Measurements from ENCODE around the gene OR56A1.
"Not testable (repeated sequence)": the region's sequence is repeated elsewhere in the genome, so short reads cannot be mapped to it uniquely, and the experiment has no call there.

OR56A1 gene, protein sequence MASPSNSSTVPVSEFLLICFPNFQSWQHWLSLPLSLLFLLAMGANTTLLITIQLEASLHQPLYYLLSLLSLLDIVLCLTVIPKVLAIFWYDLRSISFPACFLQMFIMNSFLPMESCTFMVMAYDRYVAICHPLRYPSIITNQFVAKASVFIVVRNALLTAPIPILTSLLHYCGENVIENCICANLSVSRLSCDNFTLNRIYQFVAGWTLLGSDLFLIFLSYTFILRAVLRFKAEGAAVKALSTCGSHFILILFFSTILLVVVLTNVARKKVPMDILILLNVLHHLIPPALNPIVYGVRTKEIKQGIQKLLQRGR

GRCh38 chr11:6030708-6031405 lies at the start of gene OR56A1:
TSS of gene OR56A1 (minus strand) at chr11:6030758. CDS start at chr11:6027692, 3,066 bp downstream.
- DNase-seq (ENCODE audit: low read depth), result no peak

DNA sequence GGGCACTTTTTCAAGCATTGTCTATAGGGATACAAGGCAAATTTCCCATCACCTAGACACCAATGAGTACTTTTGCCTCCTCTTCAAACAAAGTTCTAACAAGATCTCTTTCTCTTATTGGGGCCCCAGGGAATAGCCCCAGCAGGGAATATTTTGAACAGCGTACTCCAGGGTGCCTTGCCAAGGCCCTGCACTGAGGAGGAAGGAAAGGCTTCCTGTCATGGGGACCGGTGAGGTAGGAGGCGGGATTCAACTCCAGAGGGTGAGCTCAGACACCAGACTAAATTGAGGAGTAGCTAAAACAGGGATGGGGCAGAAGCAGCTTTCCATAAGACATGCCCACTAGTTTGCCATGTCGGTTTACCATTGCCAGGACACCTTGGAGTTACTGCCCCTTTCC lies 48.9 kb upstream of the OR56A1 start:
- no peak for DNase-seq (ENCODE audit: low read depth)

DNA sequence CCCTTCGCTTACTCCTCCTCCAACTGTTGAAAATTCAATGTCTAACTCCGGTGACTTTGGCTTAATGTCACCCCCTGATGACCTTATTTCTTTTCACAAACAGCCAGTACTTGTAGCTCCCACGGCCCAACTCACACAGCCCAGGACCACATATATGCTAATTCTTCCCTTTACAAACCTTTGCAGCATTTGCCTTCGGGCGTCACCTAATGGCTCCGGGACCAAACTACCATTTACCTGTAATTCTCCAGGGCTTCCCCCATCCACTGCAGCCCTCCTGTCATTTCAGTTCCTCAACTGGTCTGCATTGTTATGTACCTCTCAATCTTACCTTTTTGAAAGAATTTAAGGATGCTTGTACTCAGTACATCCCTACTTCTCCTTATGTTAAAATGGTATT lies 47.2 kb upstream of the OR56A1 start:
- DNase-seq (ENCODE audit: low read depth), result no peak

- not testable (repeated sequence) for DNase-seq (ENCODE audit: low read depth)
Observed at GRCh38 chr11:6076443-6076842, 45.9 kb upstream of the OR56A1 start.

GRCh38 chr11:6067502-6067901 lies 36.9 kb upstream of the OR56A1 start:
- no peak for DNase-seq (ENCODE audit: low read depth)

DNA sequence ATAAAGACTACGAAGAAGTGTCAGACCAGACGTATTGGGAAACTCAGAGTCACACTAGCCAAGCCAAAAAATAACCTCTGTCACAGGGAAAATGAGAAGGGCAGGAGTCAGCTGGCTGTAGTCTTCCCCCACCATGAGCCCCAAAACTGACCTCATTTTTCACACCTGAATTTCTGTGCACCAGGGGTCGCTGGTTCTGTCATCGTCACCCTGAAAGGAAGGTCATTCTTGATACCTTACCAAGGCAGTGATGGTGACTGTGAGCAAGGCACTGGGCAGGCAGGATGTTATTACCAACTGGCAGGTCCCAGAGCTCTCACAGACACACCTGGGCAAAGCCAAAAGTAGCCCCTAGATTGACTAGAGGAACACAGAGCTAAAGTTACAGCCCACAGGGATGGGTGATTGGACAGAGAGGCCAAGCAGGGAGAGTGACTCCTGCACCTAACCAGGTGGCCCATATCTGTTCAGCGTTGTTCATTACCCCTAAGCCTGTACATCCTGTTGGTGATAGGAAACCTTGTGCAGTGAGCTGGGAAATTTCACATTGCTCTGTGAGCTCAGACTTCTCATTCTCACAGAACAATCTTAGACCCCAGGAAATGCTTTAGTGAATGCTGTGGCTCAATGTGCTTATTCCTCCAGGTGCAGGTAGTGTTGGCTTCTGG lies 32.3 kb upstream of the OR56A1 start:
- no peak for DNase-seq (ENCODE audit: low read depth)

GRCh38 chr11:6061475-6061874 lies 30.9 kb upstream of the OR56A1 start:
- DNase-seq (ENCODE audit: low read depth), result no peak

DNA sequence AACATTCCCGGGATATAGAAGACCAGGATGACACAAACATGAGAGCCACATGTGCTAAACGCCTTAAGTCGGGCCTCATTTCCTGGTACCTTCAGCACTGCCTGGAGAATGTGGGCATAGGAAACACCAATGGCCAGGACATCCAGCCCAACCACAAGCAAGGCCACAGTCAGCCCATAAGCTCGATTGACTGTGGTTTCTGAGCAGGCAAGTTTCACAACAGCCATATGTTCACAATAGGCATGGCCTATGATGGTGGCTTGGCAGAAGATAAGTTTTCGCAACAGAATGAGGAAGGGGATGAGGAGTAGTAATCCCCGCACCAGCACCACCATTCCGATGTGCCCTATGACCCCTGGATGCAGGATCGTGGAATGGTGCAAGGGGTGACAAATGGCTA lies 26.9 kb upstream of the OR56A1 start:
- DNase-seq (ENCODE audit: low read depth), result no peak

DNA sequence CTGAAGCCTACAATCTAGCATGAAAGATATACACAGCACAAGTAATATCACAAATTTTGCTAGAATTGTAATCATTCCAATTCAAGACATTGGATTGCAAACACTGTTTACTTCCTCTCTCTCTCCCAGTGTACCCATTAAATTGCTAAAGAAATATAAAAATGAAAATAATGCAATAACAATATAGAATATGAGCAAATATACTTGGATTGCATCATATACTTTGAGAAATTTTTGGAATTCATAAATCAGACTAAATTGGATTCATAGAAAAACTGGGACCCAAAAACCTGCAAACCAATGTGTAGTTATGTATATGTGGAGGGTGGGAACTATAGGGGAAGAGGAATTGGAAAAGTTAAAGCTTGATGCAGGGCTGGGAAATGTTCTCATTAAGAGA lies 25.0 kb upstream of the OR56A1 start:
- no peak for DNase-seq (ENCODE audit: low read depth)

DNA sequence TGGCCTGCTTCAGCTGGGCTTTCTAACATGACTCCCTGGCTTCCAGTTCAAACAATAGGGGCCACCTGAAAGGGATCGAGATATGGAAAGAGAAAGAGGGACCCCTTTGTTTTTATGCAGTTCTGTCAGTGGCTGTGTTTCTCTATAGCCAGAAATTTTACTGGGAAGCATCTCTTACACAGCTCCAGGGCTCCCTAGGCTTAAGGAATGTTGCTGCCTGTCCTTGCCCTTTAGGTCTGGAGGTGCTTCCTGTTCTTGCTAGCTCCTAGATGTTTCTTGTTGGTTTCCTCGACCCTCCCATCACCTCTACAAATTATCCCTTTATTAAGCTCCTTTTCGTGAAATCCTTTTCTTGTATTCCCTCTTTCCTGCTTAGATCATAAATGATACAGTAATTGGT lies 21.8 kb upstream of the OR56A1 start:
- DNase-seq (ENCODE audit: low read depth), result no peak

DNA sequence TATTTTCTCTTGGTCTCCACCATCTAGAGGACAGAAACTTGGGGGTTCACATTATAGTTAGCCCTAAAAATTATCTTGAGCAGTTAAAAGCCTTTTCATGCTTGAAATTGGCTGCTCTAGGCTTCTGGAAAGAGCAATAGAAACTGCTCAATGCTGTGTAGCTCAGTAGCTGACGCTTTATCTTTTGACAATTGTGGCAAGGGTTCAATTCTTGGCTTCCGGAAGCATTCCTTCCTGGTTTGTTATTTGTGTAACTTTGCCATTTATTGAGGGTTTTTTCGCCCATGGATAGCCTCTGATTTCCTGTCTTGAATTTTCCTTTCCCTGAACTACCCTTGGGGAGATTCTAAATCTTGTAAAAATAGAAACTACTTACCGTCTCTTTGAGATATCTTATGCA lies 10.3 kb upstream of the OR56A1 start:
- DNase-seq (ENCODE audit: low read depth), result no peak

- DNase-seq (ENCODE audit: low read depth), result no peak
Observed at GRCh38 chr11:6027501-6027900, 3.1 kb downstream of the OR56A1 start.

DNA sequence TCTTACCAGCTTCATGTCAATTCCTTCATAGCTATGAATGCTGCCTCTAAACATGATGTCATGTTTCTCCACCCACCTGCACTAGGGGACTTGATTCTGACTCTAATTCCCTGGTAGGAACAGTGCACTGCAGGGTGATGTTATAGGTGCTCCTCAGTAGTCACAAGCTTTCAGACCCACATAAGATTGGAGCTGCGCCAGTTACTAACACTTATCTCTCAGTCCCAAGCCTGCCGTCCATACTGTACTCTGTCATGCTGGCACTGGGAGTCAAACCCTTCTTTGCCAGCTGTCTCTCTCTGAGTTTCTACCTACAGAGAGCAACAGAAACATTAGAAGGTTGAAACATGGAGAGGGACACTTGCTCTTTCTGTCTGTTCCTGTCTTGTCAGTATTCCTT lies 5.5 kb downstream of the OR56A1 start:
- DNase-seq (ENCODE audit: low read depth), result no peak

GRCh38 chr11:6022956-6023355 lies 7.6 kb downstream of the OR56A1 start:
- DNase-seq (ENCODE audit: low read depth), result no peak

GRCh38 chr11:6013042-6013441 lies 17.5 kb downstream of the OR56A1 start:
- DNase-seq (ENCODE audit: low read depth), result no peak

DNA sequence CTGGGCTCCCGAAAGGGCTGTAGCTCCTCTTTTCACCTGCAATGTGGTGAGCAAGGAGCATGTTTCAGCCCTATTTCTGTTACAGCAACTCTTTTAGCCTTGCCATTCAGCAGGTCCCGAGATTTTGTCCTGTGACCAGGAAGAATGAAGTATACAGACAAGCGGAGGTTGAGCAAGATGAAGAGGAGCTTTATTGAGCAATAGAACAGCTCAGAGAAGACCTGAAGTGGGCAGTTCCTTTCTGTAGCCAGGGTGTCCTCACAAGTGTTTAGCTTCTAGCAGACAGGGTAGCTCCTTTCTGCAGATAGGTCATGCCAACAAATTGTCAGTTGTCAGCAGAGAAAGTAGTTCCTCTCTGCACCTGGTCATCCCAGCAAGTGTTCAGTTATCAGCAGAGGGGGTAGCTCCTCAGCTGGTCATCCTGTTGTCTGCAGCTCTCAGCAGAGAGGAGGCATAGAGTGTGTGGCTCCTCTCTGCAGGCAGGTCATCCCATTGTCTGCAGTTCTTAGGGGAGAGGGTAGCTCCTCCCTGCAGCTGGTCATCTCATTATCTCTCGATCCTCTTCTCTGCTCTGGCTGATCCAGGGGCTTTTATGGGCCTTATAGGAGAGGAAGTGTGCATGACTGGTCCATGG lies 18.4 kb downstream of the OR56A1 start:
- DNase-seq (ENCODE audit: low read depth), result no peak

DNA sequence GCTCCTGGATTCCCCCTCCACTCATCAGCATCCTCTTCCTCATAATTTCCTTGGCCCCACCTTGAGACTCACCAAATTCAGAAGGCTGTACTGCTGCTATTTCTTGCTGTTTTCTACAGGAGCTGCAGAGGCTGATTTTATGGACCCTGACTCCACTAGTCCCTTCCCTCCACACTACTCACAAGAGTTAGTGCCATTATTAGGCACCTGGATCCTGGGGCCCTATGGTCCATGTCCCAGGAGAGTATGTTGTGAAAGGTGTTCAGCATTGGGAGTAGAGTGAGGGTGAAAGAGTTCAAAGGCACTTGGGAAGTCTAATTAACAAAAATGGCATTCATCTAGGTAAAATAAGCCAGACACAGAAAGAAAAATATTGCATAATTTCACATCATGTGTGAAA lies 23.7 kb downstream of the OR56A1 start, which contains the start of gene OR56A4:
OR56A4 (minus strand) TSS at position 101 of the 400 bp plus-strand sequence. CDS start 3,954 bp downstream, outside the sequence.
- DNase-seq (ENCODE audit: low read depth), result no peak

GRCh38 chr11:6006395-6006794 lies 24.2 kb downstream of the OR56A1 start:
- no peak for DNase-seq (ENCODE audit: low read depth)

DNA sequence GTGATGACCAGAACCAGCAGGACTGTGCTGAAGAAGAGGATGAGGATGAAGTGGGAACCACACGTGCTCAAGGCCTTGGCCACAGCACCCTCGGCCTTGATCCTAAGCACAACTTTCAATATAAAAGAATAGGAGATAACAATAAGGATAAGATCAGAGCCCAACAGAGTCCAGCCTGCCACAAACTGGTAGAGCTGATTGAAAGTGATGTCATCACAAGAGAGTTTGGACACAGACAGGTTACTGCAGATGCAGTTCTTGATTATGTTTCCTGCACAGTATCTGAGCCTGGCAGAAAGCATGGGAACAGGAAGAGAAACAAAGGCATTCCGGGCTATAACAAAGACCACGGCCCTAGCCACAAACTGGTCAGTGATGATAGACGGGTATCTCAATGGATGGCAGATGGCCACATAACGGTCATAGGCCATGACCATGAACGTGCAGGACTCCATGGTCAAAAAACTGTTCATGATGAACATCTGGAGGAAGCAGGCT lies 28.3 kb downstream of the OR56A1 start:
- DNase-seq (ENCODE audit: low read depth), result no peak

GRCh38 chr11:5994791-5995190 lies 35.8 kb downstream of the OR56A1 start:
- no peak for DNase-seq (ENCODE audit: low read depth)

- DNase-seq (ENCODE audit: low read depth), result no peak
Observed at GRCh38 chr11:5992604-5993251, 37.8 kb downstream of the OR56A1 start.

DNA sequence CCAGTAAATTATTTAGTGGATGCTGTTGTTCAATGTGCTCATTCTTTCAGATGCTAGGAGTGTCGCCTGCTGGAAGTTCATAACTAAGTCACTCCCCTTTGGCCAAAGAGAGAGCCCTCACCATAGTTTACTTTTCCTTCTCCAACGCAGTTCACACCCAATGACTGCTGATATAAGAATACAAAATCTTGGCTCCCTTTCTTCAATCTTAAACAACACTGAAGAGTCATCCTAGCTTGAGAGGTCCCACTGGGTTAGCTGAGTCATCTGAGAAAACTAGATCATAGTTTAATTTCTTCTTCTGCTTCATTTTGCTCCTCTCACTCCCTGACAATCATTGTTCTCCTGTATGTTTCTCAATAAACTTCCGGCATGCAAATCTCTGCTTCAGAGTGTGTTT lies 38.4 kb downstream of the OR56A1 start:
- DNase-seq (ENCODE audit: low read depth), result no peak
